HG02678 (cell line): Measurements from ENCODE around the gene CARHSP1.
"Not testable (repeated sequence)": the region's sequence is repeated elsewhere in the genome, so short reads cannot be mapped to it uniquely, and the experiment has no call there.

Experiments
- ATAC-seq: cut with Tn5 transposase; IDR thresholded peaks from one replicate; pipeline ENCODE4 v1.9.1; 2021; ENCODE audit warnings: mild to moderate bottlenecking, moderate library complexity; ENCODE audit not compliant: unreplicated experiment

Gene CARHSP1

DNA sequence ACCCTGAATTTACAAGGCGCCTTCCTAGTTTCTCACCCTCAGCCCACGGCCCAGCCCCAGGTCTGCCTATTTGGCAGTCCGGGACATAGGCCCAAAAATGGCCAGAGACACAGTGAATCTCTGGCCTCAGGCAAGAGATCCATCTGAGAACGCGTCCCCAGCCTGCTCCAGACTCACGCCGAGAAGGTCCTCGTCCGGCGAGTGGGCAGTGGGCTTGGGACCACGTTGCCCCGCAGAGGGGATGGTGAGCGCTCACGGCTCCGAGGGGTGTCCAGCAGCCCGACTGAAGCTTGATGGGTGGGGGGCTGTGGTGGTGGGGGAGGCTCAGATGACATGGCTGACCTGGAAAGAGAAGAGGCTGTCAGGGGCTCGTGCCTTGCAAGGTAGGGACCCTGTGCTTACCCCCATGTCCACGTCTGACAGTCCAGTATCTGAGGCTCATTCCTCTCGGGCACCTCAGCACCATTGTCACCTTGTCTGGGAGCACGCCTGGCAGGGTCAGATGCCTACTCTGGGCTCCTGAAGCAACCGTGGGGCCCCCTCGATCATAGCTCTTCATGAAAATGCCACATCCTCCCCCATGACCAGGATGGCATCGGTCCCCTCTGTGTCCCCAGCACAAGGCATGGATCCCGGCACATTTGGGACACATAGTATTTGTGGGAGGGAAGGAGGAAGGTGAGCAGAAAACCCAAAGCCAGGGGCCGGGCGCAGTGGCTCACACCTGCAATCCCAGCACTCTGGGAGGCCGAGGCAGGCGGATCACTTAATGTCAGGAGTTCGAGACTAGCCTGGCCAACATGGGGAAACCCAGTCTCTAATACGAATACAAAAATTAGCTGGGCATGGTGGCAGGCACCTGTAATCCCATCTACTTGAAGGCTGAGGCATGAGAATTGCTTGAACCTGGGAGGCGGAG is 9.6 kb downstream of the CARHSP1 start:
- no peak for ATAC-seq

DNA sequence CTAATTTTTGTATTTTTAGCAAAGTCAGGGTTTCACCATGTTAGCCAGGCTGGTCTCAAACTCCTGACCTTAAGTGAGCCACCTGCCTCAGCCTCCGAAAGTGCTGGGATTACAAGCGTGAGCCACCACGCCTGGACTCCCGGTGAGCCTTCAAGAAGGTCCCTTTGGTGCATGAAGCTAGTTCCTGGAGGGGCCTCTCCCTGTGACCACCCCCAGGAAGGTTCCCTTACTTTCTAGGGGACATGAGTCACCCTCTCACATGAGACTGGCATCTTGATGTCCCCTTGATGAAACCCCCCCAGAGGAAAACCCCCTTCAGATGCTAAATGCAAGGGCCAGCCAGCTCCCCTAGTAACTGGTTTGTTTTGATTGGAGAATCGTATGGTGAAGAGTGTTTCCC is 12.8 kb downstream of the CARHSP1 start:
- ATAC-seq = no peak

DNA sequence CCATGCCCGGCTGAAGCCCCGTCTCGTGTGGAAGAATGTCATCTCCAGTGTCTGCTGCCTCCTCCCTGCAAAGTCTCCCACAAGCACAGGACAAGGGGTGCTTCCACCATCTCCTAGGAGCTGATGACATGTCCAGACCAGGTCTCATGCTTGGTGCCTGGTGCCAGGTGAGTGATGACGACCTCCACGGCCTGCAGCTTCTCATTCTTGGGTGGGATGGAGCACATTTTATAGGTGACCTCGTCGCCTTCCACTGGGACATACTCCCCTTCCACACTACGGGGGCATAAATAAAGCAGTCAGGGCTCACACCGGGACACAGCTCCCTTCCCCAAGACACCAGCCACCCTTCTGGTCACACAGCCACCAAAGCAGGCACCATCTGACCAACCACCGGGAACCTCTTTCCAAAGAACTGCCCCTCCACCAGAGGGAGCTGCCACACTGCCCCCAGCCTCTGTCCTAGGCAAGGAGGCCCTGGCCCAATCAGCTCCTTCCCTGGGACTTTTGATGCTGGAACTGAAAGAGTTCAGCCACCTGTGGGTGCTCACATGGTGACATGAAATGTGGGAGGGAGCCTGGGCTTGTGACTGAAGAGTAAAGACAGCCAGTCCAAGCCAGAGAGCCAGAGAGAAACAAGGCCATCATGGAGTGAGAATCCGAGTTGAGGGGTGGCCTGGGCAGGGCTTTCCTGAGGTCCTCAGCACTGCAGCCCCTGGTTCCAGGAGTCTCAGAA is 13.6 kb downstream of the CARHSP1 start:
- no peak for ATAC-seq

- ATAC-seq = no peak
Measured at GRCh38 chr16:8854298-8854948, 14.4 kb downstream of the CARHSP1 start.

DNA sequence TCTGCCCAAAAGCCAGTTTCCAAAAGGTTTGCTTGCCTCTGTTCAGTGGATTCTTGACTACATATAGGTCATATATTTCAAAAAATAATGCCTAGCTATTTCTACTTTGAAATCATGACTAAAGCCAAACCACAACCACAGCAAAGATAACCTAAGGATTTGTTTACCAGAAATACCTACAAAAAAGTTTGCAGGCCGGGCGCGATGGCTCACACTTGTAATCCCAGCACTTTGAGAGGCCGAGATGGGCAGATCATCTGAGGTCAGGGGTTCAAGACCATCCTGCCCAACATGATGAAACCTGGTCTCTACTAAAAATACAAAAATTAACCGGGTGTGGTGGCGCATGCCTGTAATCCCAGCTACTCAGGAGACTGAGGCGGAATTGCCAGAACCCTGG is 15.2 kb downstream of the CARHSP1 start:
- ATAC-seq = no peak

- ATAC-seq = no peak
Measured at GRCh38 chr16:8853150-8853549, 15.7 kb downstream of the CARHSP1 start.

- no peak for ATAC-seq
Measured at GRCh38 chr16:8852534-8852933, 16.3 kb downstream of the CARHSP1 start.

GRCh38 chr16:8851761-8852403 is 16.9 kb downstream of the CARHSP1 start:
- ATAC-seq = no peak

GRCh38 chr16:8850279-8850885 is 18.4 kb downstream of the CARHSP1 start:
- no peak for ATAC-seq

DNA sequence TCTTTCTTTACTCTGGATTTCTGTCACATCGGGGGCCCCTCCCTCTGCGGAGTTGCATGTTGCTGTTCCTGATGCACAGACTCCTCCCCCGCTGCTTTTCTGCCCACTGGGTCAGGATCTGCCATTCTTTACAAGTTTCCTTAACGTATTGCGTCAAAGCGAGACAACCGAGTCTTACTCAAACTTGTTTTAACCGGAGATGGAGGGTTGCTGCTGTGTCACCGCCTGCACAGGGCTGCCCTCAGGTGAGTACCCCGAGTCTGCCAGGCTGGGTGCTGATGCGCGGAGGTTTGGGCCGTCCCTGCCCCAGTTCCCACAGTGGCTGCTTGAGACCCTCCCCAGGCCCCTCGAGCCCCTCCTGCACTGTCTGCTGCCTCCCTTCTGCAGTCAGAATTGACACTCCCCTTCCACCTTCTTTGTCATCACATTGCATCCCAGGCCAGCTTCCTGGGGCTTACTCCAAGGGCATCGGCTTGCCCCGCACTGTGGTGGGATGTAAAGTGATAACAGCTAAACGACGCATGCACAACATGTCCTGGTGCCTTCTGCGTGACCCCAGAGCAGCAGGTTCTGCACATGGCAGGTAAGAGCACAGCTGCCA is 19.3 kb downstream of the CARHSP1 start:
- no peak for ATAC-seq

DNA sequence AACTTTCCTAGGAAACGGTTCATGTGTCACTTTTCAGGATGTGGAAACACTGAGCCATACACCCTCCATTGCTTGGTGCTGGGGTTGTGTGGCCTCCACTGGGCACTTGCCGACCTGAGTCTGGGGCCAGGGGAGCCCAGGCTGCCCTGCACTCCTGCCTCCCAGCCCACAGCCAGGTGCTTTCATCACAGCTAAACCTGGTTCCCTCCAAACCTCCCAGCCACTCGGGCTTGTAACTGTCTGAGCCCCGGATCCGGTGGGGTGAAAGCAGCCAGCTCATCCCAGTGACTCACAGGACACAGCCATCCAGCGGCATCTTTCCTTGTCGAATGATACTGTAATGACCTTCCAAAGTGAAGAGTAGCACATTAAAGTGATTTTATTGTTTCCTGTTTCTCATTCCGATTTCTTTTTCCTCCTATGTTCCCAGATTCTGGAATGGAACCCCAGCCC is 19.8 kb downstream of the CARHSP1 start:
- no peak for ATAC-seq

DNA sequence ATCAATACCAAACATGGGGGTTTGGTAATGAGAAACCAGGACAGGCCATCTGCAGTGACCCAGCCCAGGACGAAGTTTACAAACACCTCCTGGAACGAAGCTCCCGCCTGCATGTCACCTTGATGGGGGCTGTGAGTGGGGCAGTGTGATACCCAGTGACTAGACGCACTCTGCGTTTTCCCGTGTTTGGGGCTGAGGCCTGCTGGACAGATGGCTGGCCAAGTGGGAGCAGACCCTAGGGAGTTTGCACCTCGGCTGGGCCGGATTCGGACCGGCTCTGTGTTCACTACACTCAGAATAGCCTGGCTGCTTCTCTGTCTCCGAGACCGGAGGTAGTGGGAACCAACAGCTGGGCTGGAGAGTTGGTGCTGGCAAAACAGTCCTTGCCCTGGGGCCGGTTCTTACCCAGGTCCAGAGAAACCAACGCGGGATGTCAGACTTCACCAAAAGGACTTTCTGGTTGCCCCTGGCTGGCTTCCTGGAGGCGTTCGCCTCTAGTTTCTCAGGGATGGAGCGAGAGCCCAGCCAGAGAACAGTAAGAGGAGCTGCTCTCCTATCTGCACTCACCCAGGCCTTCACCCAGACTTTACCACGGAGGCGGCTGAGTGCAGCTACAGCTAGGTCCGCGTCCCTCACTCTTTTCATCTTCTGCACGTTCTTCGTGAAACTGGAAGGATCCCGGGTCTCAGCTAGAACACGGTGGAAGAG is 20.4 kb downstream of the CARHSP1 start:
- ATAC-seq = no peak

DNA sequence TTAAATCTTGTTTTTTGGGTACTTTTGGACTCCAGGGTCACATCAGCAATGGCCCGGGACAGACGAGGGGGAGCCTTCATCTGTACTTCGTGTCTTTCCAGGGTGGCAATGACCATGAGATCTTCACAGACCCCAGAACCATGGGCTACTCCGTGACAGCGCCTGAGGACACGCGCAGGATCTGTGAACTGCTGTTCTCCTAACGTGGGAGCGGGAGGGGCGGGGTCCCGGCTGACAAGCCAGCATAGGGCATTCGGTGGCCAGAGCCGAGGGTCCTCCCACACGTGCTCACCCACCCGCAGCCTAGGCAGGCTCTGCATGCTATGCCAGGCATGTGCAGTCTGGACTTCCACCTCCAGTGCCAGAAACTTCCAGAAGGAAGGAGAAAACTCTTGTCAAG is 21.2 kb downstream of the CARHSP1 start:
- no peak for ATAC-seq

DNA sequence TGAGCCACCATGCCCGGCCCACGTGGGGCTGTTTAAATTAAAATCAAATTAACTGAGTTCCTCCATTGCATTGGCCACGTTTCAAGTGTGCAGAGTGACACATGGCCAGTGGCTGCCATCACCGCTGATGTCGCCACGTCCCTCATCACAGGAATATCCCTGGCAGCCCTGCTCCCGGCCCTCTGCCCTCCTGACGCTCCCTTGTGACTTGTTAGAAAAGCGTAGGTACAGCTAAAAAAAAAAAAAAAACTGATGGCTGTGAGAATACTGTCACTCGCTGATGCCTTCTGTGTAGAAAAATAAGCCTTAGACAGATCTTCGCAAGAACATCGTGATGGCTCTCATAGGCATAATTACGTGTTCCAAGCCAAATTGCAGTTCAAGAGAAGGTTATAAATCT is 21.7 kb downstream of the CARHSP1 start:
- no peak for ATAC-seq

DNA sequence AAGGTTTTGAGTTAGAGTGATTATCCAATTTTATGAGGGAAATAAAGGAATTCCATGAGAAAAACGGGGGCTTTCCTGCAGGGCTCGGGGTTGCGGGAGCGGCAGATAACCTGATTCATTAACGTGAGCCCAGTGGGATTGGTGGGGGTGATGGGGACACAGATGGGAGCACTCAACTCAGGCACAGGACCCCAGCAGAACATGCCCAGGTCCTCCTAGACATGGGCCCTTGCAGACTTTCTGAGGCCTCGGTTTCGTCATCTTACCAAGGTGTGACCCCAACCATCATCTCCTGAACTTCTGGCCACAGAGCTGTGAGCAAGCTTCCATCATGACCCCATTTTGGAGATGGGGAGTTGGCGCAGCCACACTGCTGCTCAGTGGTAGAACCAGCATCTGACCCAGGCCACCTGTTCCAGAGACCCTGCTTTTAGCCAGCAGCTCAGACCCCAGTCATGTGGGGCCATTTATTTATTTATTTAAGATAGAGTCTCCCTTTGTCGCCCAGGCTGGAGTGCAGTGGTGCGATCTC is 22.3 kb downstream of the CARHSP1 start:
- no peak for ATAC-seq

- ATAC-seq = no peak
Measured at GRCh38 chr16:8845699-8846298, 23.0 kb downstream of the CARHSP1 start.

GRCh38 chr16:8843296-8843695 is 25.5 kb downstream of the CARHSP1 start:
- ATAC-seq = not testable (repeated sequence)

GRCh38 chr16:8842016-8842415 is 26.8 kb downstream of the CARHSP1 start:
- ATAC-seq = not testable (repeated sequence)

DNA sequence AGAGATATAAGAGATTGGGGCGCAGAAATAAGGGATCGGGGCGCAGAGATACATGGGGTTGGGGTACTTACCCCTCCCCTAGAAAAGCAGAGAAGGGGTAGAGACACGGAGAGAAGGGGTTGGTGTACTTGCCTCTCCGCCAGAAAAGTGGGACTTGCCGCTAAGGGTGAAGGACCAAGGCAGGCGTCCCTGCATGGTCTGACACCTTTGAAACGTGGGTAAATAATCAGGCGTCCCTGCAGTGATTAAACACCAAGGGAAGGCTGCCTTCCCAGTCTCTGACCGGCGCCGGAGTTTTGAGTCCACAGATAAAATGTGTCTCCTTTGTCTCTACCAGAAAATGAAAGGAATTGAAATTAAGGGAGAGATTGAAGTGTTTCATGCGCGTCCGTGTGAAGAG is 31.2 kb downstream of the CARHSP1 start:
- ATAC-seq = not testable (repeated sequence)
